Gastrocnemius medialis (tissue), 4 donors: ENCODE data around the gene HOXB6. TPM values are rescaled to one million over a fixed set of nuclear protein-coding genes. Genes with fewer than 3 reads are reported as not detected.

Experiments used
- ATAC-seq, 2 donors: fragments of 150-250 bp; one replicate each; pipeline ENCODE4 v1.9.1; 2016
- DNase-seq, 2 donors: peaks; one replicate each; pipeline ENCODE4 v3.0.0-alpha.2; 2019
- H3K27ac ChIP-seq, 4 donors: fragments of 200-600 bp; sonication (generic); 1 replicate in 1 of 4; 2 replicates in 3 of 4; pipeline ENCODE4 v1.5.1; 2016 to 2018; ENCODE audit warnings: mild to moderate bottlenecking in 2 of 4, moderate library complexity in 1 of 4
- H3K27me3 ChIP-seq, 3 donors: fragments of 200-600 bp; sonication (generic) in 2 of 3; 1 replicate in 1 of 3; 2 replicates in 2 of 3; pipeline versions ENCODE4 v1.5.1 to v1.6.0; 2016 to 2019; ENCODE audit warnings: mild to moderate bottlenecking in 1 of 3, moderate library complexity in 1 of 3
- H3K36me3 ChIP-seq, 2 donors: fragments of 200-600 bp; sonication (generic) in 1 of 2; one replicate each; pipeline ENCODE4 v1.5.1; 2017 to 2018
- H3K4me1 ChIP-seq, 2 donors: fragments of 200-600 bp; sonication (generic) in 1 of 2; one replicate each; pipeline ENCODE4 v1.5.1; 2016 to 2017; ENCODE audit warnings: mild to moderate bottlenecking in 2 of 2
- H3K4me3 ChIP-seq, 4 donors: fragments of 200-600 bp; sonication (generic) in 3 of 4; 1 replicate in 1 of 4; 2 replicates in 3 of 4; pipeline ENCODE4 v1.5.1; 2016 to 2019; ENCODE audit warnings: mild to moderate bottlenecking in 2 of 4
- H3K9me3 ChIP-seq, 3 donors: fragments of 200-600 bp; sonication (generic) in 2 of 3; 1 replicate in 1 of 3; 2 replicates in 2 of 3; pipeline ENCODE4 v1.5.1; 2016 to 2019
- POLR2A ChIP-seq, 2 donors: fragments of 450-650 bp; IDR thresholded peaks; one replicate each; pipeline ENCODE4 v1.6.1; 2017; ENCODE audit warnings: antibody characterized with exemption in 2 of 2, mild to moderate bottlenecking in 2 of 2, moderate library complexity in 2 of 2
- in situ Hi-C, 4 donors: fragments of 200-750 bp; cut with MboI; loops; one replicate each; pipeline versions ENCODE4 v1.15.0 to v1.8.0; 2017; ENCODE audit warnings: low sequenced_read_pairs in 4 of 4
- intact Hi-C: fragments of 100-400 bp; cut with DNase I; formaldehyde crosslinking; loops from one replicate; pipeline ENCODE4 v1.15.1; 2023; ENCODE audit warnings: low total_unique reads
- total RNA-seq, 4 donors: library from RNA; depleted of rRNA; stranded (reverse); fragments of >200 nt; gene quantifications; one replicate each; pipeline versions ENCODE4 v1.1.0 to v1.2.3, GENCODE V29; 2016
- TF ChIP-seq, protein P1 (sequence below), 5 experiments: fragments of 450-650 bp in 3 of 5; fragments of 200-600 bp in 2 of 5; sonication (generic) in 2 of 5; IDR thresholded peaks in 4 of 5; conservative IDR thresholded peaks in 1 of 5; 1 replicate in 4 of 5; 2 replicates in 1 of 5; pipeline ENCODE4 v1.5.1; 2016 to 2019; ENCODE audit warnings: antibody characterized with exemption in 5 of 5, mild to moderate bottlenecking in 3 of 5, moderate library complexity in 3 of 5

Gene HOXB6
- 1 to 10 TPM in 2 of 4 donors, under 1 TPM in 2; 0.55 to 3.0 (median 1.3) TPM for total RNA-seq

DNA sequence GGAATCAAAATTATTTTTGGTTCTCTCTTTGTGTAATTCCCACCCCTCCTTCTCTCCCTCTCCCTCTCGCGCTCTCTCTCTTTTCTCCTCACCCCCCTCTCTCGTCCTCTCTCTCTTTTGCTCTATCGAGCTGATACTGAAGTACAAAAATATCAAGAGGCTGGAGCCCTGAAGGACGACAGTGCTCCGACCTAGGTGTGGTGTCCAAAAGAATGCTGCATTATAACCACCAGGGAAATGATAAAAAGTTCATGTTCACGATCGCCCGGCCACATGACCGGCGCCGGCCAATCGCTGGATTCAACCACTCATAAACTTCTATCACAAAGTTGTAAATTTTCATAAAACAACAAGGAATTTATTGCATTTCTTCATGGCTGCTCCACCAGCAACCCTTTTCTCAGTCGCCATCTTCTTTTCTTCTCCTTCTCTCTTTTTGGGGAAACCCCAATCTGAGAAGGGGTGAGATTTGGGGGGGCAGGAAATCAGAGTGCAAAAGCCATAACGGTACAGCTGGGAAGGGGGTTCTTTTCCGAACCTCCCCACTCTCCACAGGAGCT, at the start of gene HOXB6:
HOXB6 (minus strand) TSS at position 217 of the 560 bp plus-strand sequence. CDS start 6,836 bp downstream, outside the sequence.
- peak; percentile 14 to 28 for TF ChIP-seq POLR2A (IDR thresholded peaks at IDR 0.05)
- TF ChIP-seq, protein P1, sequence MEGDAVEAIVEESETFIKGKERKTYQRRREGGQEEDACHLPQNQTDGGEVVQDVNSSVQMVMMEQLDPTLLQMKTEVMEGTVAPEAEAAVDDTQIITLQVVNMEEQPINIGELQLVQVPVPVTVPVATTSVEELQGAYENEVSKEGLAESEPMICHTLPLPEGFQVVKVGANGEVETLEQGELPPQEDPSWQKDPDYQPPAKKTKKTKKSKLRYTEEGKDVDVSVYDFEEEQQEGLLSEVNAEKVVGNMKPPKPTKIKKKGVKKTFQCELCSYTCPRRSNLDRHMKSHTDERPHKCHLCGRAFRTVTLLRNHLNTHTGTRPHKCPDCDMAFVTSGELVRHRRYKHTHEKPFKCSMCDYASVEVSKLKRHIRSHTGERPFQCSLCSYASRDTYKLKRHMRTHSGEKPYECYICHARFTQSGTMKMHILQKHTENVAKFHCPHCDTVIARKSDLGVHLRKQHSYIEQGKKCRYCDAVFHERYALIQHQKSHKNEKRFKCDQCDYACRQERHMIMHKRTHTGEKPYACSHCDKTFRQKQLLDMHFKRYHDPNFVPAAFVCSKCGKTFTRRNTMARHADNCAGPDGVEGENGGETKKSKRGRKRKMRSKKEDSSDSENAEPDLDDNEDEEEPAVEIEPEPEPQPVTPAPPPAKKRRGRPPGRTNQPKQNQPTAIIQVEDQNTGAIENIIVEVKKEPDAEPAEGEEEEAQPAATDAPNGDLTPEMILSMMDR (IDR thresholded peaks at IDR 0.05 in 4 of 5, conservative IDR thresholded peaks at IDR 0.05 in 1 of 5): no peak
- in situ Hi-C loops (no loop called here), intact Hi-C loops (no loop called here)
- Histone ChIP-seq H3K9me3 (no peaks in the 10 kb centered on the region), H3K27me3 (peaks cover 97 to 98% (median 98%) of the 10 kb centered on the region in 3 donors), H3K4me1 (peaks cover 0 to 1% of the 10 kb centered on the region in 2 donors), H3K36me3 (no peaks in the 10 kb centered on the region), H3K4me3 (peak within 1 kb of the TSS; percentile 35 to 46 (median 38)), H3K27ac (peak within 1 kb of the TSS in 3 of 4 donors; percentile 43 to 66 (median 47))
- DNase-seq (no peak), ATAC-seq (no peak)

DNA sequence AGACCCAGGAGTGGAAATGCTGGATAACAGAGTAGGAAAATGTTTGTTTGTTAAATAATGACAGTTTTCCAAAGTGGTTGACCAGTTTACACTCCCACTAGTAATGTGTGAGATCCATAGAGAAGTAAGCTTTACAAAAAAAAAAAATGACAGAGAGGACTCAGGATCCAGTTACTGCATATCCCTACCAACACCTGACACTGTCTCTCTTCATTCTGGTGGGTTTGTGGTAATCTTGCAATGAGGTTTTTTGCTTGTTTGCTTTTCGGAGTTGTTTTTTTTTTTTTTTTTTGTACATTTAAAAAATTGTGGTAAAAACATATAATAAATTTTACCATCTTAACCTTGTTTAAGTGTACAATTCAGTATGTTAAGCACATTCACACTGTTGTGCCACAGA, 45.0 kb upstream of the HOXB6 start:
- no peaks in the 10 kb centered on the region for H3K9me3 ChIP-seq
- ATAC-seq: no peak
- peaks cover 51 to 59% (median 57%) of the 10 kb centered on the region in 3 donors for H3K27me3 ChIP-seq
- intact Hi-C loops (loop anchor here (10.0 kb wide), 1 partner anchor 105 kb away; no protein-coding TSS in a partner anchor), in situ Hi-C loops (loop anchor here in 1 of 4 donors (25.0 kb wide), 2 partner anchors 88 to 238 kb away; partner anchors contain the start of genes ATP5MC1 and HOXB13)
- no peak overlapping the region for H3K27ac ChIP-seq
- no peak for DNase-seq
- H3K4me1 ChIP-seq: no peaks in the 10 kb centered on the region
- H3K36me3 ChIP-seq: no peaks in the 10 kb centered on the region
- no peak for TF ChIP-seq POLR2A (IDR thresholded peaks at IDR 0.05)
- TF ChIP-seq, protein P1 (IDR thresholded peaks at IDR 0.05 in 4 of 5, conservative IDR thresholded peaks at IDR 0.05 in 1 of 5): no peak
- no peak overlapping the region for H3K4me3 ChIP-seq

DNA sequence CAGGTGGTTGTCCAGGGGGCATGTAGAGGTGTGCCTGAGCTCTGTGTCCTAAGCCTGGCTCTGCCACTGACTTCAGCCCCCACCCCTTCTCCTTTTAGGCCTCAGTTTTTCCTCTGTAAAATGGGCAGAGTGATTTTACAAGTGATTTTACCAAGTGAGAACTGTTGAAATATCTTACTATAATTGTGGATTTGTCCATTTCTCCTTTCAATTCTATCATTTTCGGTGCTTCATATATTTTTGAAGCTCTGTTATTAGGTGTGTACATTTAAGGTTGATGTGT, 43.1 kb upstream of the HOXB6 start:
- ATAC-seq (no peak), DNase-seq (no peak)
- H3K4me1 ChIP-seq: no peaks in the 10 kb centered on the region
- H3K27me3 ChIP-seq: peaks cover 65 to 75% (median 72%) of the 10 kb centered on the region in 3 donors
- H3K9me3 ChIP-seq: no peaks in the 10 kb centered on the region
- peak overlapping the region in 2 of 4 donors; percentile 38 to 48 for H3K4me3 ChIP-seq
- TF ChIP-seq POLR2A (IDR thresholded peaks at IDR 0.05): no peak
- TF ChIP-seq, protein P1 (IDR thresholded peaks at IDR 0.05 in 4 of 5, conservative IDR thresholded peaks at IDR 0.05 in 1 of 5): no peak
- no peaks in the 10 kb centered on the region for H3K36me3 ChIP-seq
- intact Hi-C loops (no loop called here), in situ Hi-C loops (loop anchor here in 1 of 4 donors (25.0 kb wide), 1 partner anchor 89 kb away; the partner anchor contains the start of gene HOXB13)
- no peak overlapping the region for H3K27ac ChIP-seq

DNA sequence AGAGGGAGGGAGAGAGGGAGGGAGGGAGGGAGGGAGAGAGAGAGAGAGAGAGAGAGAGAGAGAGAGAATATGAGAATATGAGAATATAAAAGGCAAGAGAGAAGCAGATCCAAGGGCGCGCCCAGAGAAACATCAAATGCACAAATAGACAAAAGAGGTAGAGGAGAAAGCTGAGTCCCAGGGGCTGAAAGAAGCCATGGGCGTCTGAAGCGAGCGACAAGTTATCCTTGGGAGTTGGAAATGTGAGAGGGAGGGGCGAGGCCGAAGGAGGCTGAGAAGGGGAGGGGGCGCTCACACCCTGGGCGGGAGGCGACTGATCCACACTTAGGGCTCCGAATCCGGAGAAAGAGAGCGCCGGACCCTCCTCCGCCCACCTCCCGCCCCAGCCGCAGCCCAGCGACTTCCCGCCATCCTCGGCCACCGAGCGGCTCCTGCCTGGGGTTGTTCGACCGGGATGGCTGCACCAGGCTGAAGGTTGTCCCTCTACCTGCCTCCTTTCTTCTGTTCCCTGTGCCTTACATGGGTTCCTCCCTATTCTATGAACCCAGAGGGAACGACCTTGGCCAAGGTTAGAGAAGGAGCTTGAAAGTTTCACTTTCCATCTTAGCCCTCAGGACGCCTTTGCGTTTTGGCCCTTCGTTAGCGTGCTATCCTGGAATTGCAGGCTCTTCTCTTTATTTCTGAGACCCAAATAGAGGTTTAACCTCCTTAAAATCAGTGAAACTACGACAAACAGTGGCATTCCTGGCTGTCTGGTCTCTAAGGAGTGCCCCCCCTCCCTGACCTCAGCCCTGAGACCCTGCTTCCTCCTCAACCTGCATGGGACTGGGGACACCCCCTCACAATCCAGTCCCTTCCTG, 42.5 kb upstream of the HOXB6 start:
- H3K36me3 ChIP-seq: no peaks in the 10 kb centered on the region
- in situ Hi-C loops: loop anchor here in 1 of 4 donors (25.0 kb wide), 1 partner anchor 90 kb away; the partner anchor contains the start of gene HOXB13
- intact Hi-C loops: no loop called here
- H3K4me3 ChIP-seq: peak overlapping the region; percentile 24 to 48 (median 36)
- no peak for ATAC-seq
- no peaks in the 10 kb centered on the region for H3K9me3 ChIP-seq
- TF ChIP-seq POLR2A (IDR thresholded peaks at IDR 0.05): no peak
- H3K27ac ChIP-seq: no peak overlapping the region
- no peak for DNase-seq
- peaks cover 71 to 78% (median 77%) of the 10 kb centered on the region in 3 donors for H3K27me3 ChIP-seq
- no peaks in the 10 kb centered on the region for H3K4me1 ChIP-seq
